Immature natural killer cell (primary cell): ENCODE data around the gene NPEPL1. TPM values are rescaled to one million over a fixed set of nuclear protein-coding genes. Genes with fewer than 3 reads are reported as not detected.
"Not testable (repeated sequence)": the region's sequence is repeated elsewhere in the genome, so short reads cannot be mapped to it uniquely, and the experiment has no call there.

Experiments used
- DNase-seq, 3 donors: peaks; one replicate each; pipeline ENCODE4 v3.0.0; 2022; ENCODE audit warnings: mixed read lengths in 1 of 3
- H3K27ac Mint-ChIP-seq, 6 donors: one replicate each; pipeline ENCODE4 v1.8.0; 2020; ENCODE audit warnings: mixed read lengths in 6 of 6, mild to moderate bottlenecking in 5 of 6, inconsistent platforms in 4 of 6, moderate library complexity in 3 of 6
- H3K27me3 Mint-ChIP-seq, 3 donors: one replicate each; pipeline ENCODE4 v1.8.0; 2020 to 2021; ENCODE audit warnings: low read depth in 3 of 3, mild to moderate bottlenecking in 3 of 3, mixed read lengths in 3 of 3, moderate library complexity in 3 of 3, inconsistent platforms in 1 of 3
- H3K36me3 Mint-ChIP-seq, 3 donors: one replicate each; pipeline ENCODE4 v1.8.0; 2020; ENCODE audit warnings: mixed read lengths in 3 of 3, inconsistent platforms in 2 of 3, mild to moderate bottlenecking in 2 of 3
- H3K4me1 Mint-ChIP-seq, 2 donors: one replicate each; pipeline ENCODE4 v1.8.0; 2020; ENCODE audit warnings: inconsistent platforms in 2 of 2, mild to moderate bottlenecking in 2 of 2, mixed read lengths in 2 of 2, moderate library complexity in 1 of 2
- H3K4me3 Mint-ChIP-seq, 5 donors: one replicate each; pipeline ENCODE4 v1.8.0; 2020; ENCODE audit warnings: mild to moderate bottlenecking in 5 of 5, mixed read lengths in 5 of 5, inconsistent platforms in 3 of 5, moderate library complexity in 3 of 5
- H3K9me3 Mint-ChIP-seq, 6 donors: one replicate each; pipeline ENCODE4 v1.8.0; 2020; ENCODE audit warnings: mild to moderate bottlenecking in 6 of 6, mixed read lengths in 6 of 6, inconsistent platforms in 4 of 6, moderate library complexity in 3 of 6
- polyA plus RNA-seq, 3 donors: library from polyadenylated mRNA; unstranded; fragments of 300-500 nt; fragmentation: Illumina TruSeq; gene quantifications; one replicate each; pipeline ENCODE4 v1.2.3, GENCODE V29; 2021

NPEPL1 gene
- polyA plus RNA-seq, 3 donors from 2014 or later = 10.1 to 20.1 (median 11.6) TPM

DNA sequence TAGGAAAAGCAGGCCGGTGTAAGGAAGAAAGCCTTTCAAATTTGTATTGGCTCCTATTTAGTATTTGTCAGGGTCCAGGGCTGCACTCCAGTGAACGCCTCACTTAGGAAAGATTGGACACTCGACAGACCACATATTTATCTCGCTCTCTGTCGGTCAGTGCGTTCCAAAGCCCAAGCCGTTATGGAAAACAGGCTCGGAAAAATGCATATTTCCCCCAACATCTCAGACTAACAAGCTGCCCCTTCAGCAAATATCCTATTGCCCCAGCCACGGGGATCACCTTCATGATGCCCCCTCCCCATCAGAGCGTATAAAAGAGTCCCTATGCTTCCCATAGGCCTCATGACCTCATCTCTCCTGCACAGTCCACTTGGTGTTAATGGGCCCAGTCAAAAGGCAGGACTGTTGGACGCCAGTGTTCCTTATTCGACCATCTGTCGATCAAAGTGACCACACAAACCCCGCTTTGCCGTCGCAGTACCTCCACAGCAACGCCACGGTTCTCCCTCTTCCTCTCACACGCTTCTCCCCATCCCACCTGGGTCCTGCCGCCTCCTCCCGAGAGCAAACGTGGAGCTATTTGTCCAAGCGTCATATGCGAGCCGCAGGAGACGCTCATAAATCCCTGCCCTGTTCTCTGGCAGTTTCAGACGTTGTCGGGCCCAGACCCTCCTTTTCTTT is 63.3 kb downstream of the NPEPL1 start:
- no peaks in the 10 kb centered on the region for H3K36me3 Mint-ChIP-seq
- H3K27ac Mint-ChIP-seq = no peak overlapping the region

DNA sequence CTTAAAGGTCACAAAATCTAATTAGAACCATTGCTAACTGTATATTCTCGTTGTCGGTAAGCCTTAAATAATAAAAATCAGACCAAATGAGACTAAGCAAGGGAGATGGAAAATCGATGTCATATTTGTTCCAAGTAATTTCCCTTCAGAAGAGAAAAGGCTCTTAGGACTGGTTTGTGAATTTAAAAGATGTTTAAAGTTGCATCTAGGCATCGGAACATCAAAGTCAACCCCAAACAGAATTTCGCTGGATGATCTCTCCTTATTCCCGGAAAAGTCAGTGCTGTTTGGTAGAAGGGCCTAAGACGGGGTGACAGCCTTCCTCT is 63.8 kb downstream of the NPEPL1 start:
- Mint-ChIP-seq H3K27ac (no peak overlapping the region), H3K27me3 (peaks cover 3 to 6% (median 5%) of the 10 kb centered on the region in 3 donors), H3K36me3 (no peaks in the 10 kb centered on the region), H3K4me1 (no peaks in the 10 kb centered on the region), H3K9me3 (no peaks in the 10 kb centered on the region), H3K4me3 (no peak overlapping the region)
- no peak for DNase-seq

More for the DNA sequence above, 63.3 kb downstream of the NPEPL1 start:
- Mint-ChIP-seq H3K4me1 (no peaks in the 10 kb centered on the region), H3K27me3 (peaks cover 3 to 6% (median 4%) of the 10 kb centered on the region in 3 donors), H3K9me3 (no peaks in the 10 kb centered on the region), H3K4me3 (no peak overlapping the region)
- DNase-seq = no peak

DNA sequence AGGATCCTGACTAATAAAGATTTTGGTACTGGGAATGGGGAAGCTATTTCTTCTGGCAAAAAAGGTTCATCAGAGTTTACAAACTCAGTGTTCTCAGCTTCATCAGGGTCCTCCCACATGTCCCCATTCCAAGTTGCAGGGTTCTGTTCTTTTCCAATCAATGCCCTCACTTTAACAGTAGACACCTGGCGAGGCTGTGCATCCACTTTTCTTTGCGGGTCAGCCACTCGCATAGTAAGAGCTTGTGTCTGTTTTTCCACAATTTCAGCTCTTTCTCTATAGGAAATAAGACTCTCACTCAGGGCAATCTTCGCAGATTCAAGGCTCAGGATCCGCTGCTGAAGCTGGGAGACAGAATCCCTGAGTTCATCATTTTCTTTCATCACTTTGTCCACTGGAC is 65.0 kb downstream of the NPEPL1 start:
- H3K4me1 Mint-ChIP-seq, H3K27ac Mint-ChIP-seq, H3K27me3 Mint-ChIP-seq, H3K36me3 Mint-ChIP-seq, H3K4me3 Mint-ChIP-seq, DNase-seq, H3K9me3 Mint-ChIP-seq: not testable (repeated sequence)

DNA sequence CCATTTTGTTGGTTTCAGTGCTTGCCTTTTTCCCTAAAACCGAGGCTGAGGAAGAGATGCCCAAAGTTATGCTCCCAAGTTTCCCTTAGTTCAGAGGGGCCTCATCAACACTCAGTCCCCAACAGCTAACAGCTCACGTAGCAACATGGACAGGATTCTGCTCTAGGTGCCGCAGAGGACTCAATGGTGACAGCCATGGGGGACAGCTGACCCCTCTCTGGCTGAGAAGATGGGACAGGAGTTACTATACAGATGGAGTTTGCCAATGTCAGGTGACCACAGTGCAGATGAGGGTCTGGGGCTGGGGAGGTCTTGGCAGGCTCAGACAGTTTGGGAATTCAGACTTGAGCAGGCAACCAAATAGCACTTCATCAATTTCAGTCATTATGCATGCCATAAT is 67.3 kb downstream of the NPEPL1 start:
- H3K4me1 Mint-ChIP-seq = no peaks in the 10 kb centered on the region
- H3K4me3 Mint-ChIP-seq = no peak overlapping the region
- no peak for DNase-seq
- no peaks in the 10 kb centered on the region for H3K36me3 Mint-ChIP-seq
- H3K27me3 Mint-ChIP-seq = peaks cover 3 to 8% (median 7%) of the 10 kb centered on the region in 3 donors
- no peaks in the 10 kb centered on the region for H3K9me3 Mint-ChIP-seq
- H3K27ac Mint-ChIP-seq = no peak overlapping the region

DNA sequence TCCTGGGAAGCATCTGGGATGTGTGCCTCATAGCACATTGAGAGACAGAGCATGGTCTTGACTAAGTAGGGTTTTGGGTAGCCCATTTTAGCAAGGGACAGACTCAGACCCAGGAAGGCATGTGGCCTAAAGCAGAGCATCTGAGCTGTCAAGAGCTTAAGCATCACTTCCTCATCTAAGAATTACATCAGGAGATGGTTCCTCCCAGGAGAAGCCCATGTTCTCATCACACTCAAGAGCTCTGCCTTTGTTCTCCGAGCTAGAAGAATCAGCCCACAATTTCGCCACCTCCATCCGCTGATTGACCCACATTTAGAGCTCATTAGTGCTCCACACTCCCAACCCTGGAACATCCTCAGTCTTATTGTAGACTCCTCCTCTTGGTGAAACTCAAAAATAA is 68.3 kb downstream of the NPEPL1 start:
- DNase-seq = no peak
- Mint-ChIP-seq H3K4me3 (no peak overlapping the region), H3K4me1 (no peaks in the 10 kb centered on the region), H3K9me3 (no peaks in the 10 kb centered on the region), H3K36me3 (no peaks in the 10 kb centered on the region), H3K27ac (no peak overlapping the region), H3K27me3 (peaks cover 2 to 10% (median 7%) of the 10 kb centered on the region in 3 donors)

DNA sequence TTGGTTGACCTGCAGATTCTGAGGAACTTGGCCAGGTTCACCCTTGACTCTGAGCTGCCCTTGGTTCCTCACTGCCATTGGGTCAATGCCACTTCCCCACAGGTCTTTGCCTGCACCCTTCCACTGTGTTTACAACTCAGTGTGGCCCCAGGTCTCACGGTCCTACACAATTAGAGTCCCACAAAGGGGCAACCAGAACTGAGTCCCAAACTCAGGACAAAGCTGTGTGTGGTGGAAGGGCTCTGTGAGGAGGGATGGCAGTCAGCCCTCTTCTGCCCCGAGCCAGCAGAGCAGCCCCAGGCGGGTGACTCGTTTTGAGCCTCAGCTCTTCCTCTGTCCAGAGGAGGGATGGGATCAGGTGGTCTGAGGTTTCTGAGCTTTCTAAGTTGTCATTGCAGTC is 69.5 kb downstream of the NPEPL1 start:
- Mint-ChIP-seq H3K27me3 (peaks cover 2 to 10% (median 5%) of the 10 kb centered on the region in 3 donors), H3K9me3 (no peaks in the 10 kb centered on the region), H3K27ac (no peak overlapping the region), H3K4me3 (no peak overlapping the region), H3K36me3 (no peaks in the 10 kb centered on the region), H3K4me1 (no peaks in the 10 kb centered on the region)
- no peak for DNase-seq

DNA sequence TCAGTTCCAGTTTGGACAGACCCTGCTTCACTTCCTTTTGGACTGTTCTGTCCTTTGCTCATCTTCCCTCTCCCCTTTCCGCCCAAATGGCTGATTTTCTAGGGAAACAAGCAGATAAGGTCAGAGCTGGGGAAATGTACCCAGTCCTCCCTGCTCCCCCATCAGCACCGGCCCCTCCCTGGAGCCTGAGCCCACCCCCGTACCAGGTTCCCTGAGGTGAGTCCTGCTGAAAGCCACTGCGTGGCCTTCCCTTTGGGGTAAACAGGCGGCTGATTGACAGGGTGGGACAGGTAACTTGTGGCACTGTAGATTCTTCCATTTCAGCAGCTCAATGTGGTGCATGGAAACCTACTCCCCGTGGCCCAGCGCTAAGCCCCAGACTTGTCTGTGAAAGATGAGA is 70.5 kb downstream of the NPEPL1 start:
- DNase-seq = no peak
- Mint-ChIP-seq H3K27ac (no peak overlapping the region), H3K4me3 (no peak overlapping the region), H3K36me3 (no peaks in the 10 kb centered on the region), H3K27me3 (peaks cover 2 to 10% (median 5%) of the 10 kb centered on the region in 3 donors), H3K9me3 (no peaks in the 10 kb centered on the region), H3K4me1 (no peaks in the 10 kb centered on the region)

Other genes with a start within 250 kb of the NPEPL1 start
- gene APCDD1L, start 177.4 kb upstream of the NPEPL1 start, polyA plus RNA-seq = not detected
- 10 to 100 TPM; 17.2 to 24.9 (median 21.1) TPM for gene STX16, start 41.5 kb upstream of the NPEPL1 start, polyA plus RNA-seq
- not detected for gene GNAS-AS1, start 158.1 kb downstream of the NPEPL1 start, polyA plus RNA-seq
- 100 to 1,000 TPM in 2 of 3 donors, 10 to 100 TPM in 1; 70.1 to 127 (median 107) TPM for gene GNAS, start 159.9 kb downstream of the NPEPL1 start, polyA plus RNA-seq